Loucy (cell line): ENCODE data around the gene TDRD12.

Experiments used
- H2AFZ ChIP-seq: fragments of 200-600 bp; sonication (generic); 2 replicates; pipeline ENCODE4 v1.6.0; 2016; ENCODE audit warnings: antibody characterized with exemption, mild to moderate bottlenecking, low read length, moderate library complexity
- H3F3A ChIP-seq: fragments of 200-600 bp; 2 replicates; pipeline ENCODE4 v1.6.0; 2016; ENCODE audit warnings: antibody characterized with exemption, low read depth, mild to moderate bottlenecking
- H3K27me3 ChIP-seq: fragments of 200-600 bp; sonication (generic); 2 replicates; pipeline ENCODE4 v1.6.1; 2014; ENCODE audit warnings: low read length, mild to moderate bottlenecking; ENCODE audit not compliant: insufficient read depth, poor library complexity, severe bottlenecking
- H3K36me3 ChIP-seq: fragments of 200-600 bp; sonication (generic); 2 replicates; pipeline ENCODE4 v1.6.1; 2016; ENCODE audit warnings: low read length; ENCODE audit not compliant: insufficient read depth
- H3K4me1 ChIP-seq: fragments of 200-600 bp; sonication (generic); 2 replicates; pipeline ENCODE4 v1.5.1; 2014; ENCODE audit warnings: low read length, mild to moderate bottlenecking; ENCODE audit not compliant: insufficient read depth, poor library complexity, severe bottlenecking
- H3K4me2 ChIP-seq: fragments of 200-600 bp; sonication (generic); 2 replicates; pipeline ENCODE4 v1.6.0; 2014; ENCODE audit warnings: antibody characterized with exemption, low read length, low read depth, mild to moderate bottlenecking; ENCODE audit not compliant: poor library complexity, severe bottlenecking
- H3K4me3 ChIP-seq: fragments of 200-600 bp; sonication (generic); 2 replicates; pipeline ENCODE4 v1.5.1; 2014; ENCODE audit warnings: low read length, mild to moderate bottlenecking, mixed read lengths; ENCODE audit not compliant: poor library complexity, severe bottlenecking
- H3K79me2 ChIP-seq: fragments of 200-600 bp; sonication (generic); 2 replicates; pipeline ENCODE4 v1.6.1; 2014; ENCODE audit warnings: low read length; ENCODE audit not compliant: insufficient read depth
- H3K9ac ChIP-seq: fragments of 200-600 bp; sonication (generic); 2 replicates; pipeline ENCODE4 v1.6.0; 2014; ENCODE audit warnings: mild to moderate bottlenecking, low read depth, low read length, moderate library complexity; ENCODE audit not compliant: poor library complexity, severe bottlenecking
- H3K9me2 ChIP-seq: fragments of 200-600 bp; sonication (generic); replicated peaks from 2 replicates; pipeline ENCODE4 v1.6.1; 2016; ENCODE audit warnings: low read depth, low read length, mixed read lengths
- H3K9me3 ChIP-seq: fragments of 200-600 bp; sonication (generic); 2 replicates; pipeline ENCODE4 v1.6.1; 2014; ENCODE audit warnings: mild to moderate bottlenecking, antibody characterized with exemption, low read length, low read depth; ENCODE audit not compliant: insufficient read depth
- H4K20me1 ChIP-seq: fragments of 200-600 bp; sonication (generic); 2 replicates; pipeline ENCODE4 v1.6.0; 2014; ENCODE audit warnings: antibody characterized with exemption, low read length, mild to moderate bottlenecking; ENCODE audit not compliant: insufficient read depth, poor library complexity, severe bottlenecking
- CTCF ChIP-seq: fragments of 200-600 bp; sonication (generic); conservative IDR thresholded peaks from 2 replicates; pipeline ENCODE4 v1.5.1; 2014; ENCODE audit warnings: mild to moderate bottlenecking, antibody characterized with exemption, low read length
- EZH2phosphoT487 ChIP-seq: fragments of 200-600 bp; IDR thresholded peaks from 2 replicates; pipeline ENCODE4 v1.6.1; 2018; ENCODE audit warnings: antibody characterized with exemption, mild to moderate bottlenecking, moderate library complexity, borderline replicate concordance

Gene TDRD12

GRCh38 chr19:32675720-32676185 lies 43.8 kb upstream of the TDRD12 start, which contains the start of gene RGS9BP:
RGS9BP (plus strand) TSS chr19:32675848; CDS start chr19:32676264, 416 bp downstream.
- H3K79me2 ChIP-seq = peaks cover 41% of the 10 kb centered on the region
- peak within 1 kb of the TSS; percentile 91 for H3K4me2 ChIP-seq
- H3K9ac ChIP-seq = peak within 1 kb of the TSS; percentile 82
- H4K20me1 ChIP-seq = peaks cover 31% of the 10 kb centered on the region
- peak within 1 kb of the TSS; percentile 99 for H3K4me3 ChIP-seq
- H3K9me2 ChIP-seq = no peaks in the 10 kb centered on the region
- peaks cover 23% of the 10 kb centered on the region for H3K4me1 ChIP-seq
- H3K27me3 ChIP-seq = no peaks in the 10 kb centered on the region
- H3F3A ChIP-seq = no peaks in the 10 kb centered on the region
- no peaks in the 10 kb centered on the region for H3K36me3 ChIP-seq
- H3K9me3 ChIP-seq = no peaks in the 10 kb centered on the region
- H2AFZ ChIP-seq = peak within 1 kb of the TSS; percentile 81
- TF ChIP-seq CTCF = no peak
- TF ChIP-seq EZH2phosphoT487 = no peak

GRCh38 chr19:32676186-32676894 lies 43.2 kb upstream of the TDRD12 start:
- Histone ChIP-seq H3K9me2 (no peaks in the 10 kb centered on the region), H3K4me3 (no peak overlapping the region), H3K9me3 (no peaks in the 10 kb centered on the region), H3K79me2 (peaks cover 36% of the 10 kb centered on the region), H3K27me3 (no peaks in the 10 kb centered on the region), H3K4me1 (peaks cover 17% of the 10 kb centered on the region), H3F3A (no peaks in the 10 kb centered on the region), H4K20me1 (peaks cover 27% of the 10 kb centered on the region), H2AFZ (no peak overlapping the region), H3K4me2 (peak overlapping the region; percentile 91), H3K9ac (no peak overlapping the region), H3K36me3 (no peaks in the 10 kb centered on the region)
- TF ChIP-seq CTCF (no peak), EZH2phosphoT487 (no peak)

GRCh38 chr19:32676895-32677359 lies 42.6 kb upstream of the TDRD12 start:
- Histone ChIP-seq H3K9me3 (no peaks in the 10 kb centered on the region), H3F3A (no peaks in the 10 kb centered on the region), H3K27me3 (no peaks in the 10 kb centered on the region), H4K20me1 (peaks cover 26% of the 10 kb centered on the region), H2AFZ (no peak overlapping the region), H3K79me2 (peaks cover 30% of the 10 kb centered on the region), H3K4me1 (peaks cover 13% of the 10 kb centered on the region), H3K9ac (no peak overlapping the region), H3K4me2 (no peak overlapping the region), H3K9me2 (no peaks in the 10 kb centered on the region), H3K36me3 (no peaks in the 10 kb centered on the region), H3K4me3 (no peak overlapping the region)
- no peak for TF ChIP-seq CTCF
- no peak for TF ChIP-seq EZH2phosphoT487
